HL-60 (cell line): ENCODE data around the gene SUPT5H.

Source experiments
- CTCF ChIP-seq: IDR thresholded peaks from one replicate; pipeline ENCODE4 v1.5.1; 2011; ENCODE audit warnings: low read length, control low read depth, inconsistent platforms; ENCODE audit not compliant: insufficient read depth
- GABPA ChIP-seq: IDR thresholded peaks from 2 replicates; pipeline ENCODE4 v1.6.1; 2012; ENCODE audit warnings: low read depth
- POLR2AphosphoS5 ChIP-seq: IDR thresholded peaks from 2 replicates; pipeline ENCODE4 v1.6.1; 2012; ENCODE audit warnings: low read depth
- REST ChIP-seq: IDR thresholded peaks from 2 replicates; pipeline ENCODE4 v1.6.1; 2012; ENCODE audit warnings: low read depth; ENCODE audit not compliant: insufficient replicate concordance

GRCh38 chr19:39496063-39496462 is 50.7 kb downstream of the SUPT5H start:
- TF ChIP-seq CTCF (no peak), GABPA (no peak), POLR2AphosphoS5 (no peak), REST (no peak)
